MG63 (cell line): Measurements from ENCODE around the gene OGDH. TPM values are rescaled to one million over a fixed set of nuclear protein-coding genes. Genes with fewer than 3 reads are reported as not detected.
"Not testable (repeated sequence)": the region's sequence is repeated elsewhere in the genome, so short reads cannot be mapped to it uniquely, and the experiment has no call there.

Experiments
- DNase-seq: peaks from one replicate; pipeline ENCODE4 v3.0.0-alpha.2; 2020
- H3K27me3 ChIP-seq: fragments of 250-450 bp; sonication (Bioruptor Pico); 2 replicates; pipeline ENCODE4 v1.5.1; 2020; ENCODE audit warnings: mild to moderate bottlenecking, moderate library complexity
- H3K36me3 ChIP-seq: fragments of 250-450 bp; sonication (Bioruptor Pico); 2 replicates; pipeline ENCODE4 v1.5.1; 2020; ENCODE audit warnings: mild to moderate bottlenecking, moderate library complexity
- H3K4me3 ChIP-seq: fragments of 250-450 bp; sonication (Bioruptor Pico); 2 replicates; pipeline ENCODE4 v1.5.1; 2020; ENCODE audit warnings: mild to moderate bottlenecking, moderate library complexity
- H3K9me3 ChIP-seq: fragments of 250-450 bp; sonication (Bioruptor Pico); 2 replicates; pipeline ENCODE4 v1.5.1; 2020; ENCODE audit warnings: mild to moderate bottlenecking, moderate library complexity
- total RNA-seq: library from RNA; depleted of rRNA; stranded (reverse); fragments of >200 nt; shearing (Covaris generic); gene quantifications from 2 replicates; pipeline ENCODE4 v1.2.3, GENCODE V29; 2014; ENCODE audit warnings: low replicate concordance

The OGDH gene
- total RNA-seq, 1 experiment from 2014 or later = 54.0 TPM

GRCh38 chr7:44573464-44574286 lies 32.8 kb upstream of the OGDH start, which contains the start of gene DDX56:
DDX56 (minus strand) TSS chr7:44573908; CDS start chr7:44573895, 13 bp downstream.
- no peaks in the 10 kb centered on the region for H3K9me3 ChIP-seq
- no peaks in the 10 kb centered on the region for H3K27me3 ChIP-seq
- peak; percentile 95 for DNase-seq
- H3K4me3 ChIP-seq = peak within 1 kb of the TSS; percentile 100
- peaks cover 73% of the 10 kb centered on the region for H3K36me3 ChIP-seq

- peaks cover 72% of the 10 kb centered on the region for H3K36me3 ChIP-seq
- peak overlapping the region; percentile 100 for H3K4me3 ChIP-seq
- no peaks in the 10 kb centered on the region for H3K9me3 ChIP-seq
- DNase-seq = no peak
- no peaks in the 10 kb centered on the region for H3K27me3 ChIP-seq
Observed at GRCh38 chr7:44574287-44574872, 32.0 kb upstream of the OGDH start.

GRCh38 chr7:44575054-44575453 lies 31.4 kb upstream of the OGDH start:
- Histone ChIP-seq H3K4me3 (peak overlapping the region; percentile 100; the same call in 1 of the 2 replicates), H3K27me3 (no peaks in the 10 kb centered on the region), H3K9me3 (no peaks in the 10 kb centered on the region), H3K36me3 (peaks cover 72% of the 10 kb centered on the region)
- DNase-seq = no peak

- H3K36me3 ChIP-seq = peaks cover 72% of the 10 kb centered on the region
- no peaks in the 10 kb centered on the region for H3K9me3 ChIP-seq
- no peaks in the 10 kb centered on the region for H3K27me3 ChIP-seq
- H3K4me3 ChIP-seq = no peak overlapping the region
- no peak for DNase-seq
Observed at GRCh38 chr7:44576228-44576627, 30.2 kb upstream of the OGDH start.

GRCh38 chr7:44580945-44581878 lies 25.2 kb upstream of the OGDH start:
- peaks cover 39% of the 10 kb centered on the region for H3K36me3 ChIP-seq
- H3K27me3 ChIP-seq = no peaks in the 10 kb centered on the region
- DNase-seq = no peak
- H3K9me3 ChIP-seq = no peaks in the 10 kb centered on the region
- peak overlapping the region; percentile 84 for H3K4me3 ChIP-seq

- H3K4me3 ChIP-seq = peak within 1 kb of the TSS; percentile 84
- peaks cover 39% of the 10 kb centered on the region for H3K36me3 ChIP-seq
- no peaks in the 10 kb centered on the region for H3K9me3 ChIP-seq
- H3K27me3 ChIP-seq = no peaks in the 10 kb centered on the region
- peak; percentile 98 for DNase-seq
Observed at GRCh38 chr7:44581879-44582603, 24.4 kb upstream of the OGDH start, which contains the start of gene TMED4. TMED4 (minus strand) TSS chr7:44582231; CDS start chr7:44582206, 25 bp downstream.

- DNase-seq = no peak
- Histone ChIP-seq H3K9me3 (no peaks in the 10 kb centered on the region), H3K36me3 (peaks cover 32% of the 10 kb centered on the region), H3K27me3 (no peaks in the 10 kb centered on the region), H3K4me3 (peak overlapping the region; percentile 84)
Observed at GRCh38 chr7:44583146-44583865, 23.1 kb upstream of the OGDH start.

- Histone ChIP-seq H3K36me3 (no peaks in the 10 kb centered on the region), H3K27me3 (no peaks in the 10 kb centered on the region), H3K4me3 (no peak overlapping the region), H3K9me3 (no peaks in the 10 kb centered on the region)
- peak; percentile 20 for DNase-seq
Observed at GRCh38 chr7:44587843-44588711, 18.4 kb upstream of the OGDH start.

GRCh38 chr7:44590910-44591309 lies 15.5 kb upstream of the OGDH start:
- no peak for DNase-seq
- H3K9me3 ChIP-seq = no peaks in the 10 kb centered on the region
- H3K4me3 ChIP-seq = no peak overlapping the region
- no peaks in the 10 kb centered on the region for H3K36me3 ChIP-seq
- H3K27me3 ChIP-seq = no peaks in the 10 kb centered on the region

GRCh38 chr7:44595934-44596635 lies 10.3 kb upstream of the OGDH start:
- H3K9me3 ChIP-seq = no peaks in the 10 kb centered on the region
- H3K27me3 ChIP-seq = no peaks in the 10 kb centered on the region
- H3K36me3 ChIP-seq = no peaks in the 10 kb centered on the region
- no peak for DNase-seq
- no peak overlapping the region for H3K4me3 ChIP-seq

- H3K27me3 ChIP-seq, DNase-seq, H3K9me3 ChIP-seq, H3K4me3 ChIP-seq, H3K36me3 ChIP-seq: not testable (repeated sequence)
Observed at GRCh38 chr7:44597181-44597580, 9.2 kb upstream of the OGDH start.

GRCh38 chr7:44599222-44599621 lies 7.2 kb upstream of the OGDH start:
- Histone ChIP-seq H3K36me3 (no peaks in the 10 kb centered on the region), H3K4me3 (no peak overlapping the region), H3K27me3 (no peaks in the 10 kb centered on the region), H3K9me3 (no peaks in the 10 kb centered on the region)
- DNase-seq = no peak

- Histone ChIP-seq H3K27me3 (no peaks in the 10 kb centered on the region), H3K4me3 (no peak overlapping the region), H3K36me3 (peaks cover 2% of the 10 kb centered on the region), H3K9me3 (no peaks in the 10 kb centered on the region)
- no peak for DNase-seq
Observed at GRCh38 chr7:44602576-44602910, 3.9 kb upstream of the OGDH start.

GRCh38 chr7:44603193-44603592 lies 3.2 kb upstream of the OGDH start:
- Histone ChIP-seq H3K4me3 (no peak overlapping the region), H3K36me3 (peaks cover 7% of the 10 kb centered on the region), H3K9me3 (no peaks in the 10 kb centered on the region), H3K27me3 (no peaks in the 10 kb centered on the region)
- DNase-seq = no peak
